Measurements from ENCODE around the gene ALX4.

- TF ChIP-seq, protein P1, sequence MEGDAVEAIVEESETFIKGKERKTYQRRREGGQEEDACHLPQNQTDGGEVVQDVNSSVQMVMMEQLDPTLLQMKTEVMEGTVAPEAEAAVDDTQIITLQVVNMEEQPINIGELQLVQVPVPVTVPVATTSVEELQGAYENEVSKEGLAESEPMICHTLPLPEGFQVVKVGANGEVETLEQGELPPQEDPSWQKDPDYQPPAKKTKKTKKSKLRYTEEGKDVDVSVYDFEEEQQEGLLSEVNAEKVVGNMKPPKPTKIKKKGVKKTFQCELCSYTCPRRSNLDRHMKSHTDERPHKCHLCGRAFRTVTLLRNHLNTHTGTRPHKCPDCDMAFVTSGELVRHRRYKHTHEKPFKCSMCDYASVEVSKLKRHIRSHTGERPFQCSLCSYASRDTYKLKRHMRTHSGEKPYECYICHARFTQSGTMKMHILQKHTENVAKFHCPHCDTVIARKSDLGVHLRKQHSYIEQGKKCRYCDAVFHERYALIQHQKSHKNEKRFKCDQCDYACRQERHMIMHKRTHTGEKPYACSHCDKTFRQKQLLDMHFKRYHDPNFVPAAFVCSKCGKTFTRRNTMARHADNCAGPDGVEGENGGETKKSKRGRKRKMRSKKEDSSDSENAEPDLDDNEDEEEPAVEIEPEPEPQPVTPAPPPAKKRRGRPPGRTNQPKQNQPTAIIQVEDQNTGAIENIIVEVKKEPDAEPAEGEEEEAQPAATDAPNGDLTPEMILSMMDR (IDR thresholded peaks at IDR 0.05), result no peak
- TF ChIP-seq POLR2A (IDR thresholded peaks at IDR 0.05), result no peak
- TF ChIP-seq POLR2AphosphoS5 (IDR thresholded peaks at IDR 0.05), result no peak
Observed at GRCh38 chr11:44258190-44258489, 51.8 kb downstream of the ALX4 start.
